ENCODE measurements around the gene DUSP9. TPM values are rescaled to one million over a fixed set of nuclear protein-coding genes. Genes with fewer than 3 reads are reported as not detected.

Gene DUSP9
- total RNA-seq, 1 donor from 2014 or later = 4.1 TPM

GRCh38 chrX:153684467-153685155, 37.6 kb downstream of the DUSP9 start:
- TF ChIP-seq, protein P1, sequence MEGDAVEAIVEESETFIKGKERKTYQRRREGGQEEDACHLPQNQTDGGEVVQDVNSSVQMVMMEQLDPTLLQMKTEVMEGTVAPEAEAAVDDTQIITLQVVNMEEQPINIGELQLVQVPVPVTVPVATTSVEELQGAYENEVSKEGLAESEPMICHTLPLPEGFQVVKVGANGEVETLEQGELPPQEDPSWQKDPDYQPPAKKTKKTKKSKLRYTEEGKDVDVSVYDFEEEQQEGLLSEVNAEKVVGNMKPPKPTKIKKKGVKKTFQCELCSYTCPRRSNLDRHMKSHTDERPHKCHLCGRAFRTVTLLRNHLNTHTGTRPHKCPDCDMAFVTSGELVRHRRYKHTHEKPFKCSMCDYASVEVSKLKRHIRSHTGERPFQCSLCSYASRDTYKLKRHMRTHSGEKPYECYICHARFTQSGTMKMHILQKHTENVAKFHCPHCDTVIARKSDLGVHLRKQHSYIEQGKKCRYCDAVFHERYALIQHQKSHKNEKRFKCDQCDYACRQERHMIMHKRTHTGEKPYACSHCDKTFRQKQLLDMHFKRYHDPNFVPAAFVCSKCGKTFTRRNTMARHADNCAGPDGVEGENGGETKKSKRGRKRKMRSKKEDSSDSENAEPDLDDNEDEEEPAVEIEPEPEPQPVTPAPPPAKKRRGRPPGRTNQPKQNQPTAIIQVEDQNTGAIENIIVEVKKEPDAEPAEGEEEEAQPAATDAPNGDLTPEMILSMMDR (IDR thresholded peaks at IDR 0.05; ENCODE audit: insufficient read depth, low read length, poor library complexity, severe bottlenecking) = no peak
- DNase-seq (ENCODE audit: low read depth) = no peak
- no peaks in the 10 kb centered on the region for H3K36me3 ChIP-seq (ENCODE audit: control insufficient read depth, insufficient read depth, low read length)
- H3K4me3 ChIP-seq (ENCODE audit: low read depth, low read length) = no peak overlapping the region
- peaks cover 14% of the 10 kb centered on the region for H3K27me3 ChIP-seq (ENCODE audit: control insufficient read depth, insufficient read depth, low read length)

DNA sequence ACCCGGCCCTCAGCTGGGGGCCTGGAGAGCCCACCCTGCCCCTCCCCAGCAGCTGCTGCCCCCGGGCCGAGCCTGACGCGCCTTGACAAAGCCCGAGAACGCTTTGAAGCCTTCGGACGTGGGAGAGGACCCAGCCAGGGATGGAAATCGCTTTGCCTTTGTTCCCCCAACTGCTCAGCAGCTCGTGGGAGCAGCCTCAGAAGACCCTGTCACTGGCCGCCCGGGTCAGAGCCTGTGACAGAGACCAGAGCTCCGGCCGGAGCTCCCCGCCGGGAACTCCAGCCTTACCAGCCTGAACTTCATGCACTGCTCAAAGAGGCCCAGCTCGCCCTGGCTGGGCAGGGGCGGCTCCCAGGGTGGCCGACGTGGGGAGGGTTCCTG, 38.1 kb downstream of the DUSP9 start:
- TF ChIP-seq, protein P1 (IDR thresholded peaks at IDR 0.05; ENCODE audit: insufficient read depth, low read length, poor library complexity, severe bottlenecking) = no peak
- peaks cover 14% of the 10 kb centered on the region for H3K27me3 ChIP-seq (ENCODE audit: control insufficient read depth, insufficient read depth, low read length)
- H3K4me3 ChIP-seq (ENCODE audit: low read depth, low read length) = no peak overlapping the region
- DNase-seq (ENCODE audit: low read depth) = no peak
- no peaks in the 10 kb centered on the region for H3K36me3 ChIP-seq (ENCODE audit: control insufficient read depth, insufficient read depth, low read length)

DNA sequence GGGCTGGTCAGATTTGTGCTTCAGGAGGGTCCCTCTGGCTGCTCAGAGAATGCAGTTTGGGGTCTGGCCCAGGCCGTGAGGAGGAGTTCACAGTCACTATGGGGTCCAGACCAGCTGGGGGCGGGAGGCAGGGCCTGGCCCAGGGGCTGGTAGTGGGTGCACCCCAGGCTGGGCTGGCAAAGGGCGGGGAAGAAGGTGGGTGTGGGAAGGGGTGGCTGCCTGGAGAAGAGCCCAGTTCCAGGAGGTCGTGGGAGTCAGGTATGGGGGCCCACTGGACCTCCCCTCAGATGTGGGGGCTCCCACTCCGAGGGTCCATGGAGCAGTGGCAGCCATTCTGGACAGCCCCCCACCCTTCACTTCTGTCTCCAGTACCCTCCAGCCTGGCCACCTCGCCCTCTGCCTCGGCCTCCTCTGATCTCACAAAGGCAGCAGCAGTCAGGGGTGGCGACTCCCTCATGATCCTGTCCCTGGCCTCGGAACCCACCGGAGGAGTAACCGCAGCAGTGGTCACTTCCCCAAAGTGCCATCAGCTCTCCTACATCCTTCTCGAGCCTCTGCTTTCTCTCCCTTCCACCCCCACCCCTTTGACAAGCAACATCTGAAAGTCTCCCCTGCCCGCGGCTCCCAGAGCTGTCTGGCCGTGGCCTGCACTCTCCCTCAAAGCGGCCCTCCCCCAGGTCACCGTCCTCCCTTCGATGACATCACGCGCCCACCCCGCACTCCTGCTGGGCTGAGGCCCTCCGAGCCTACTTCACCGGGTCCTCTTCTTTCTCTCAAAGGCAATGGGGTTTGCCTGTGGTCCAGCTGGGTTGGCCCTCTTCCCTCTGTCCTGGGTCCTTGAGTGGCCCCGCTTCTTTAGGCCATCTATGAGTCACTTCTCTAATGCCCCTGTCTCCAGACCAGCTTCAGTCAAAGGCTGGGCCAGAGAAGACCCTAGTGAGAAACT, 39.0 kb downstream of the DUSP9 start:
- Histone ChIP-seq H3K27me3 (ENCODE audit: control insufficient read depth, insufficient read depth, low read length) (peaks cover 14% of the 10 kb centered on the region), H3K36me3 (ENCODE audit: control insufficient read depth, insufficient read depth, low read length) (no peaks in the 10 kb centered on the region), H3K4me3 (ENCODE audit: low read depth, low read length) (no peak overlapping the region)
- TF ChIP-seq, protein P1 (IDR thresholded peaks at IDR 0.05; ENCODE audit: insufficient read depth, low read length, poor library complexity, severe bottlenecking) = no peak
- DNase-seq (ENCODE audit: low read depth) = no peak

GRCh38 chrX:153686711-153687110, 39.7 kb downstream of the DUSP9 start:
- TF ChIP-seq, protein P1 (IDR thresholded peaks at IDR 0.05; ENCODE audit: insufficient read depth, low read length, poor library complexity, severe bottlenecking) = no peak
- no peak overlapping the region for H3K4me3 ChIP-seq (ENCODE audit: low read depth, low read length)
- peaks cover 14% of the 10 kb centered on the region for H3K27me3 ChIP-seq (ENCODE audit: control insufficient read depth, insufficient read depth, low read length)

GRCh38 chrX:153687121-153688039, 40.4 kb downstream of the DUSP9 start, which contains the start of gene SLC6A8:
Gene SLC6A8 (plus strand): TSS chrX:153687926. CDS start chrX:153688575, 649 bp downstream.
- Histone ChIP-seq H3K36me3 (ENCODE audit: control insufficient read depth, insufficient read depth, low read length) (no peaks in the 10 kb centered on the region), H3K4me3 (ENCODE audit: low read depth, low read length) (peak within 1 kb of the TSS; percentile 51), H3K27me3 (ENCODE audit: control insufficient read depth, insufficient read depth, low read length) (peaks cover 14% of the 10 kb centered on the region)
- DNase-seq (ENCODE audit: low read depth) = no peak
- TF ChIP-seq, protein P1 (IDR thresholded peaks at IDR 0.05; ENCODE audit: insufficient read depth, low read length, poor library complexity, severe bottlenecking) = peak; percentile 44

More at GRCh38 chrX:153686711-153687110, 39.7 kb downstream of the DUSP9 start:
- no peak for DNase-seq (ENCODE audit: low read depth)
- no peaks in the 10 kb centered on the region for H3K36me3 ChIP-seq (ENCODE audit: control insufficient read depth, insufficient read depth, low read length)
